G401.6 (cell line): ENCODE measurements around the gene FAF1.

ENCODE experiments used
- FAIRE-seq: peaks from 2 replicates; lab custom pipeline; 2012; peaks lifted over from hg19 to GRCh38; lab: Jason Lieb, UNC

Gene FAF1

GRCh38 chr1:50415235-50416149 lies 544.6 kb downstream of the FAF1 start:
- FAIRE-seq, result no peak

GRCh38 chr1:50414853-50415234 lies 545.2 kb downstream of the FAF1 start:
- no peak for FAIRE-seq

GRCh38 chr1:50412813-50413476 lies 547.1 kb downstream of the FAF1 start:
- FAIRE-seq, result no peak

DNA sequence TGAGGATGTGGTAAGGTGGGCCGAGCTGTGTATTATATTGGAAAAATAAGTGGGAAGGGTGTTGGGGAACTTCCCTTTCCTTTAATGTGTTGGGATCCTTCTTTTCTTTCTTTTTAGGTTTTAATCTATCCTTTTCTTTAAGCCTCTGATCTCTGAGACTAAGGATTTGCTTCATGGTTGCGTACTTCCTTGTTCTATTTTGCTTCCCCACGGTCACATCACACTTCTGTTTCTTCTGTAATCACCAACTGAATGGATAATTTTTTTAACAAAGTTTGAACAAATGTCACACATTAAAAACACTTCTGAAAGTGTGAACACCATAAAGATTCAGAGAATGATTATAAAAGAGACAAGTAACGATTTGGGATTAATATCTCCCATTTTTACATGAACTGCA lies 554.3 kb downstream of the FAF1 start:
- no peak for FAIRE-seq

DNA sequence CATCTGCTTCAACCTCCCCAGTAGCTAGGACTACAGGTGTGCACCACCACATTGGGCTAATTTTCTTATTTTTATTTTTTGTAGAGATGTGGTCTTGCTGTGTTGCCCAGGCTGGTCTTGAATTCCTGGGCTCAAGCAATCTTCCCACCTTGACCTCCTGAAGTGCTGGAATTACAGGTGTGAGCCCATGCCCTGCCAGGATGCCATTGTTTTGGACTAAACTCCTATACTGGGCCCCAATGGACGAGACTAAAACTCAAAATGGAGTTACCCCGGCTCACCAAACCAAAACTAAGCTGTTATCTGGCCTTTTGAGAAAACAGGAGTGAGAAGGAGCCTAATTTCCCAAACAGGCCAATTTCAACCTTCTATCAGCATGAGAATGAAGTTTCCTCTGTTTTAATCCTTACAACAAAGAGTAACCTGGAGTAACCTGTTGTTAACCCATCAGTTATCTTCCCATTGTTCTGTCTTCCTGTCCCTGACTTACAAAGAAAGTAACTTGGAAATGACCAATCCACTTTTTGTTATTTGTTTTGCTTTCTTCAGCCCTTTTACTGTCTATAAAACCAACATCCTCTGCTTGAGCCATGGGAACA lies 566.4 kb downstream of the FAF1 start:
- no peak for FAIRE-seq
